Measurements from ENCODE around the gene EVA1C.

DNA sequence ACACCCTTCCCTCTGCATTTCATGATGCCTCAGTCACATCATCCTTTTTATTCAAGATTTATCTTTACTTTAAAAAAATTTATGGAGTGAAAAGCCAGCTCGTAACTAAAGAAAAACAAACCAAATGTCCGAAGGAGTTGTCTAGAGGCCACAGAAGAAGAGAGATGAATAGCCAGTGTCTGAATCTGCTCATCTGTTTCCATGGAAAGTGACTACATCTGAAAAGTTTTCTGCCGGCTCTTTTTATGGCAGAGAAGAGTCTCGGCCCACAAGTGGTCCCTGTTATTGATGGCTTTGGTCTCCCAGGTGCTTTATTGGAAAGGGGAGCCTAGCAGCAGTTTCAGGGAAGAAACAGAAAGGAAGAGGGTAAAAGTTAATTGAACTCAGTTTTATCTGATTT, 5.6 kb downstream of the EVA1C start:
- TF ChIP-seq EZH2 (IDR thresholded peaks at IDR 0.05) (no peak), POLR2AphosphoS5 (IDR thresholded peaks at IDR 0.05; ENCODE audit: borderline replicate concordance, low read depth, low read length) (no peak)

All from SK-N-MC (cell line).